Neural cell (in vitro differentiated cells): Measurements from ENCODE around the gene ATG9B. TPM values are rescaled to one million over a fixed set of nuclear protein-coding genes. Genes with fewer than 3 reads are reported as not detected.

ENCODE experiments used
- H2AFZ ChIP-seq: fragments of 200-600, 300-800 bp; sonication (generic), shearing (Covaris generic); 2 replicates; pipeline ENCODE4 v1.6.0; 2014; ENCODE audit warnings: low read depth, mild to moderate bottlenecking, antibody characterized with exemption, low read length, moderate library complexity
- H3F3A ChIP-seq: fragments of 200-600 bp; shearing (Covaris generic); 2 replicates; pipeline ENCODE4 v1.6.1; 2016; ENCODE audit warnings: mild to moderate bottlenecking, moderate library complexity, mixed read lengths, antibody characterized with exemption, low read length; ENCODE audit not compliant: insufficient read depth, poor library complexity, severe bottlenecking
- H3K27ac ChIP-seq: fragments of 200-600, 300-800 bp; sonication (generic), shearing (Covaris generic); 2 replicates; pipeline ENCODE4 v1.5.1; 2014; ENCODE audit warnings: mild to moderate bottlenecking, low read length, moderate library complexity
- H3K27me3 ChIP-seq: fragments of 300-800, 200-600 bp; sonication (generic), shearing (Covaris generic); 2 replicates; pipeline ENCODE4 v1.6.0; 2014; ENCODE audit warnings: mild to moderate bottlenecking, low read depth, low read length, moderate library complexity; ENCODE audit not compliant: insufficient read depth
- H3K36me3 ChIP-seq: fragments of 300-800, 200-600 bp; sonication (generic), shearing (Covaris generic); 2 replicates; pipeline ENCODE4 v1.5.1; 2014; ENCODE audit warnings: mild to moderate bottlenecking, antibody characterized with exemption, low read length, moderate library complexity; ENCODE audit not compliant: insufficient read depth
- H3K4me2 ChIP-seq: fragments of 300-800, 200-600 bp; sonication (generic), shearing (Covaris generic); 2 replicates; pipeline ENCODE4 v1.6.0; 2014; ENCODE audit warnings: mild to moderate bottlenecking, low read length
- H3K4me3 ChIP-seq: fragments of 300-800, 200-600 bp; sonication (generic), shearing (Covaris generic); 2 replicates; pipeline ENCODE4 v1.5.1; 2014; ENCODE audit warnings: mild to moderate bottlenecking, low read length, moderate library complexity
- H3K79me2 ChIP-seq: fragments of 200-600 bp; shearing (Covaris generic); replicated peaks from 2 replicates; pipeline ENCODE4 v1.6.0; 2014; ENCODE audit warnings: mild to moderate bottlenecking, low read length, moderate library complexity; ENCODE audit not compliant: insufficient read depth
- H3K9ac ChIP-seq: fragments of 300-800, 200-600 bp; sonication (generic), shearing (Covaris generic); 2 replicates; pipeline ENCODE4 v1.6.1; 2016; ENCODE audit warnings: mild to moderate bottlenecking, low read length, mixed read lengths
- H3K9me2 ChIP-seq: fragments of 200-600 bp; shearing (Covaris generic); 2 replicates; pipeline ENCODE4 v1.6.1; 2016; ENCODE audit warnings: mild to moderate bottlenecking, low read length, mixed read lengths; ENCODE audit not compliant: insufficient read depth
- H3K9me3 ChIP-seq: fragments of 200-600, 300-800 bp; sonication (generic), shearing (Covaris generic); 2 replicates; pipeline ENCODE4 v1.6.1; 2016; ENCODE audit warnings: mild to moderate bottlenecking, mixed run types, low read length, moderate library complexity, mixed read lengths
- H4K20me1 ChIP-seq: fragments of 200-600 bp; shearing (Covaris generic); 2 replicates; pipeline ENCODE4 v1.6.1; 2016; ENCODE audit warnings: mild to moderate bottlenecking, mixed run types; ENCODE audit not compliant: insufficient read depth
- EP300 ChIP-seq: fragments of 450-650 bp; conservative IDR thresholded peaks from 2 replicates; pipeline ENCODE4 v1.6.1; 2014; ENCODE audit warnings: antibody characterized with exemption, mild to moderate bottlenecking, moderate library complexity; ENCODE audit not compliant: poor library complexity, severe bottlenecking
- EZH2 ChIP-seq: fragments of 200-600, 300-800 bp; shearing (Covaris generic), sonication (generic); IDR thresholded peaks from 2 replicates; pipeline ENCODE4 v1.6.1; 2014; ENCODE audit warnings: antibody characterized with exemption, low read length, borderline replicate concordance, mild to moderate bottlenecking; ENCODE audit not compliant: insufficient read depth, poor library complexity, severe bottlenecking
- MXI1 ChIP-seq: fragments of 450-650 bp; conservative IDR thresholded peaks from 2 replicates; pipeline ENCODE4 v1.6.1; 2014; ENCODE audit warnings: antibody characterized with exemption, mild to moderate bottlenecking; ENCODE audit not compliant: poor library complexity, severe bottlenecking
- POLR2AphosphoS5 ChIP-seq: IDR thresholded peaks from 2 replicates; pipeline ENCODE4 v1.6.1; 2012
- RAD21 ChIP-seq: fragments of 450-650 bp; conservative IDR thresholded peaks from 2 replicates; pipeline ENCODE4 v1.6.1; 2014; ENCODE audit warnings: antibody characterized with exemption, mild to moderate bottlenecking, moderate library complexity
- REST ChIP-seq: IDR thresholded peaks from 2 replicates; pipeline ENCODE4 v1.6.1; 2012; ENCODE audit warnings: borderline replicate concordance
- SMC3 ChIP-seq: fragments of 450-650 bp; conservative IDR thresholded peaks from 2 replicates; pipeline ENCODE4 v1.6.1; 2014; ENCODE audit warnings: antibody characterized with exemption, mild to moderate bottlenecking, moderate library complexity; ENCODE audit not compliant: poor library complexity
- TAF1 ChIP-seq: IDR thresholded peaks from 2 replicates; pipeline ENCODE4 v1.6.1; 2012; ENCODE audit warnings: low read depth
- polyA plus RNA-seq: library from polyadenylated mRNA; depleted of rRNA; stranded (reverse); fragments of >200 nt; gene quantifications from 2 replicates; pipeline ENCODE4 v1.2.3, GENCODE V29; 2014
- TF ChIP-seq, protein P1 (sequence below): fragments of 450-650 bp; IDR thresholded peaks from 2 replicates; pipeline ENCODE4 v1.5.1; 2014; ENCODE audit warnings: antibody characterized with exemption, mild to moderate bottlenecking, moderate library complexity; ENCODE audit not compliant: poor library complexity, severe bottlenecking

ATG9B gene
- polyA plus RNA-seq, 1 donor from 2014 or later = 1.4 TPM

- no peaks in the 10 kb centered on the region for H3K9me3 ChIP-seq
- no peaks in the 10 kb centered on the region for H3K79me2 ChIP-seq
- H3K36me3 ChIP-seq = no peaks in the 10 kb centered on the region
- H3K4me3 ChIP-seq = no peak overlapping the region
- H3K27me3 ChIP-seq = no peaks in the 10 kb centered on the region
- H3K27ac ChIP-seq = no peak overlapping the region
- H3K9me2 ChIP-seq = no peaks in the 10 kb centered on the region
- no peaks in the 10 kb centered on the region for H4K20me1 ChIP-seq
- no peak overlapping the region for H3K4me2 ChIP-seq
- H3F3A ChIP-seq = no peaks in the 10 kb centered on the region
- no peak for TF ChIP-seq MXI1
- no peak for TF ChIP-seq TAF1
- TF ChIP-seq, protein P1, sequence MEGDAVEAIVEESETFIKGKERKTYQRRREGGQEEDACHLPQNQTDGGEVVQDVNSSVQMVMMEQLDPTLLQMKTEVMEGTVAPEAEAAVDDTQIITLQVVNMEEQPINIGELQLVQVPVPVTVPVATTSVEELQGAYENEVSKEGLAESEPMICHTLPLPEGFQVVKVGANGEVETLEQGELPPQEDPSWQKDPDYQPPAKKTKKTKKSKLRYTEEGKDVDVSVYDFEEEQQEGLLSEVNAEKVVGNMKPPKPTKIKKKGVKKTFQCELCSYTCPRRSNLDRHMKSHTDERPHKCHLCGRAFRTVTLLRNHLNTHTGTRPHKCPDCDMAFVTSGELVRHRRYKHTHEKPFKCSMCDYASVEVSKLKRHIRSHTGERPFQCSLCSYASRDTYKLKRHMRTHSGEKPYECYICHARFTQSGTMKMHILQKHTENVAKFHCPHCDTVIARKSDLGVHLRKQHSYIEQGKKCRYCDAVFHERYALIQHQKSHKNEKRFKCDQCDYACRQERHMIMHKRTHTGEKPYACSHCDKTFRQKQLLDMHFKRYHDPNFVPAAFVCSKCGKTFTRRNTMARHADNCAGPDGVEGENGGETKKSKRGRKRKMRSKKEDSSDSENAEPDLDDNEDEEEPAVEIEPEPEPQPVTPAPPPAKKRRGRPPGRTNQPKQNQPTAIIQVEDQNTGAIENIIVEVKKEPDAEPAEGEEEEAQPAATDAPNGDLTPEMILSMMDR = no peak
- TF ChIP-seq SMC3 = no peak
- no peak overlapping the region for H3K9ac ChIP-seq
- H2AFZ ChIP-seq = no peak overlapping the region
Observed at GRCh38 chr7:150994838-150995510, 29.3 kb downstream of the ATG9B start.

- Histone ChIP-seq H3K79me2 (no peaks in the 10 kb centered on the region), H3K36me3 (no peaks in the 10 kb centered on the region), H3K27me3 (no peaks in the 10 kb centered on the region), H3K9me3 (no peaks in the 10 kb centered on the region), H3K9ac (no peak overlapping the region), H2AFZ (no peak overlapping the region), H3K27ac (no peak overlapping the region), H4K20me1 (no peaks in the 10 kb centered on the region), H3K4me2 (no peak overlapping the region), H3F3A (no peaks in the 10 kb centered on the region), H3K9me2 (no peaks in the 10 kb centered on the region), H3K4me3 (no peak overlapping the region)
- TF ChIP-seq TAF1 = no peak
- no peak for TF ChIP-seq POLR2AphosphoS5
- no peak for TF ChIP-seq EP300
- no peak for TF ChIP-seq RAD21
- TF ChIP-seq SMC3 = no peak
- TF ChIP-seq, protein P1 = no peak
- no peak for TF ChIP-seq MXI1
- TF ChIP-seq EZH2 = no peak
- no peak for TF ChIP-seq REST
Observed at GRCh38 chr7:150994141-150994837, 30.0 kb downstream of the ATG9B start.
